GM20000 (cell line): ENCODE data around the gene ITGB6.

Experiments used
- DNase-seq: peaks from one replicate; pipeline ENCODE4 v3.0.0; 2012; ENCODE audit warnings: low spot score
- CTCF ChIP-seq: IDR thresholded peaks from 2 replicates; pipeline ENCODE4 v1.5.1; 2012; ENCODE audit warnings: mild to moderate bottlenecking, control low read depth; ENCODE audit errors: extremely low read depth, missing control alignments

Gene ITGB6

GRCh38 chr2:160239436-160239835 lies 39.4 kb upstream of the ITGB6 start:
- TF ChIP-seq CTCF: no peak
- no peak for DNase-seq

- no peak for TF ChIP-seq CTCF
- DNase-seq: no peak
Measured at GRCh38 chr2:160238392-160238791, 38.3 kb upstream of the ITGB6 start.

- no peak for DNase-seq
- no peak for TF ChIP-seq CTCF
Measured at GRCh38 chr2:160232905-160233475, 32.9 kb upstream of the ITGB6 start.

GRCh38 chr2:160229591-160229990 lies 29.5 kb upstream of the ITGB6 start:
- no peak for DNase-seq
- TF ChIP-seq CTCF: no peak

GRCh38 chr2:160228141-160228917 lies 28.3 kb upstream of the ITGB6 start:
- no peak for DNase-seq
- TF ChIP-seq CTCF: no peak

- no peak for DNase-seq
Measured at GRCh38 chr2:160227293-160227915, 27.3 kb upstream of the ITGB6 start.

More at GRCh38 chr2:160227293-160227915, 27.3 kb upstream of the ITGB6 start:
- TF ChIP-seq CTCF: no peak
